Gastroesophageal sphincter (tissue), 4 donors: ENCODE results near the gene C14orf132. TPM values are rescaled to one million over a fixed set of nuclear protein-coding genes. Genes with fewer than 3 reads are reported as not detected.

Experiments used
- ATAC-seq: fragments of 150-250 bp; one replicate; pipeline ENCODE4 v1.9.1; 2016; ENCODE audit warnings: mild to moderate bottlenecking, moderate library complexity
- H3K27ac ChIP-seq, 4 donors: fragments of 200-600 bp; sonication (generic) in 3 of 4; 1 replicate in 3 of 4; 2 replicates in 1 of 4; pipeline ENCODE4 v1.5.1; 2016 to 2019
- H3K27me3 ChIP-seq: fragments of 200-600 bp; sonication (generic); one replicate; pipeline ENCODE4 v1.5.1; 2019
- H3K36me3 ChIP-seq, 2 donors: fragments of 200-600 bp; sonication (generic); one replicate each; pipeline ENCODE4 v1.5.1; 2019; ENCODE audit warnings: control low read depth in 1 of 2
- H3K4me1 ChIP-seq, 3 donors: fragments of 200-600 bp; sonication (generic); 1 replicate in 2 of 3; 2 replicates in 1 of 3; pipeline ENCODE4 v1.5.1; 2016 to 2019; ENCODE audit warnings: control low read depth in 2 of 3
- H3K4me3 ChIP-seq, 2 donors: fragments of 200-600 bp; sonication (generic); one replicate each; pipeline ENCODE4 v1.5.1; 2019; ENCODE audit warnings: mild to moderate bottlenecking in 1 of 2, moderate library complexity in 1 of 2
- H3K9me3 ChIP-seq, 3 donors: fragments of 200-600 bp; sonication (generic); one replicate each; pipeline ENCODE4 v1.5.1; 2017 to 2019; ENCODE audit warnings: control low read depth in 2 of 3
- EP300 ChIP-seq: sonication (generic); formaldehyde crosslinking; IDR thresholded peaks from one replicate; pipeline ENCODE4 v1.6.1; 2017; ENCODE audit warnings: antibody characterized with exemption, mild to moderate bottlenecking
- POLR2A ChIP-seq, 2 donors: fragments of 450-650 bp; IDR thresholded peaks; one replicate each; pipeline ENCODE4 v1.6.1; 2017; ENCODE audit warnings: antibody characterized with exemption in 2 of 2, mild to moderate bottlenecking in 2 of 2, moderate library complexity in 1 of 2
- POLR2AphosphoS5 ChIP-seq: sonication (generic); formaldehyde crosslinking; IDR thresholded peaks from one replicate; pipeline ENCODE4 v1.6.1; 2017; ENCODE audit warnings: antibody characterized with exemption
- WGBS, 2 donors: methylation state at CpG; one replicate each; pipeline ENCODE4 v1.1.5; 2018; ENCODE audit warnings: low coverage in 1 of 2; 5-methylcytosine and 5-hydroxymethylcytosine counted together
- total RNA-seq, 4 donors: library from RNA; depleted of rRNA; stranded (reverse); fragments of >200 nt; gene quantifications; one replicate each; pipeline ENCODE4 v1.1.0, GENCODE V29; 2016
- TF ChIP-seq, protein P1 (sequence below), 4 experiments: fragments of 200-600 bp in 2 of 4; fragments of 450-650 bp in 2 of 4; sonication (generic) in 1 of 4; IDR thresholded peaks; one replicate each; pipeline ENCODE4 v1.5.1; 2017 to 2019; ENCODE audit warnings: antibody characterized with exemption in 4 of 4, mild to moderate bottlenecking in 2 of 4, moderate library complexity in 2 of 4

The C14orf132 gene
- total RNA-seq, 4 donors from 2014 or later = 52.0 to 135 (median 74.6) TPM

DNA sequence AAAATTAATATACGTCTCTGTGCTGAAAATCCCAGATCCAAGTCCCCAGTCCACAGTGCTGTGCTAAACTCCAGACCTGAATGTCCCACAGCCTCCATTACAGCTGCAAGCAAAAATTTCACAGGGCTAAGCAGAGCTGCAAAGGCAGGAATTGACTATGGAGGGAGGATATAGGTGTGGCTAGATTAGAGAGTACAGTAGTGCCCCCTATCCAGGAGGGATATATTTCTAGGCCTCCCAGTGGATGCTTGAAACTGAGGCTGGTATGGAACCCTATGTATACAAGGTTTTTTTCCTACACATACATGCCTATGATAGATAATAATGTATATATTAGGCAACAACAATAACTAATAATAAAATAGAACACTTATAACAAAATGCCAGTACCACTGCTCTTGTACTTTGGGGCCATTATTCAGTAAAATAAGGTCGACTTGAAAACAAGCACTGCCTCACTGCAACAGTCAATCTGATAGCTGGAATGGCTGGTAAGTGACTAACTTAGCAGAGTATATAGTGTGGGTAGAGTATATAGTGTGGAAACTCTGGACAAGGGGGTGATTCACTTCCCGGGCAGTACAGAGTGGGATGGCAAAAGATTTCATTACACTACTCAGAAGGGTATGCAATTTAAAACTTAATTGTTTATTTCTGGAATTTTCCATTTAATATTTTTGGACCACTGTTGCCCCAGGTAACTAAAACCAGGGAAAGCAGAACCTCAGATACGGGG lies 82.7 kb downstream of the C14orf132 start:
- H3K4me3 ChIP-seq = no peak overlapping the region
- no peaks in the 10 kb centered on the region for H3K27me3 ChIP-seq
- no peak overlapping the region for H3K27ac ChIP-seq
- TF ChIP-seq POLR2A (IDR thresholded peaks at IDR 0.05) (no peak), POLR2AphosphoS5 (no peak), EP300 (no peak)
- TF ChIP-seq, protein P1, sequence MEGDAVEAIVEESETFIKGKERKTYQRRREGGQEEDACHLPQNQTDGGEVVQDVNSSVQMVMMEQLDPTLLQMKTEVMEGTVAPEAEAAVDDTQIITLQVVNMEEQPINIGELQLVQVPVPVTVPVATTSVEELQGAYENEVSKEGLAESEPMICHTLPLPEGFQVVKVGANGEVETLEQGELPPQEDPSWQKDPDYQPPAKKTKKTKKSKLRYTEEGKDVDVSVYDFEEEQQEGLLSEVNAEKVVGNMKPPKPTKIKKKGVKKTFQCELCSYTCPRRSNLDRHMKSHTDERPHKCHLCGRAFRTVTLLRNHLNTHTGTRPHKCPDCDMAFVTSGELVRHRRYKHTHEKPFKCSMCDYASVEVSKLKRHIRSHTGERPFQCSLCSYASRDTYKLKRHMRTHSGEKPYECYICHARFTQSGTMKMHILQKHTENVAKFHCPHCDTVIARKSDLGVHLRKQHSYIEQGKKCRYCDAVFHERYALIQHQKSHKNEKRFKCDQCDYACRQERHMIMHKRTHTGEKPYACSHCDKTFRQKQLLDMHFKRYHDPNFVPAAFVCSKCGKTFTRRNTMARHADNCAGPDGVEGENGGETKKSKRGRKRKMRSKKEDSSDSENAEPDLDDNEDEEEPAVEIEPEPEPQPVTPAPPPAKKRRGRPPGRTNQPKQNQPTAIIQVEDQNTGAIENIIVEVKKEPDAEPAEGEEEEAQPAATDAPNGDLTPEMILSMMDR (IDR thresholded peaks at IDR 0.05) = no peak
- no peak for ATAC-seq
- H3K4me1 ChIP-seq = peaks cover 0 to 7% (median 0%) of the 10 kb centered on the region in 3 donors
- WGBS, 2 donors = 70 to 83% methylated on average over 2 to 4 of the region's 4 CpGs
- H3K9me3 ChIP-seq = peaks cover 0 to 8% (median 0%) of the 10 kb centered on the region in 3 donors
- H3K36me3 ChIP-seq = no peaks in the 10 kb centered on the region

DNA sequence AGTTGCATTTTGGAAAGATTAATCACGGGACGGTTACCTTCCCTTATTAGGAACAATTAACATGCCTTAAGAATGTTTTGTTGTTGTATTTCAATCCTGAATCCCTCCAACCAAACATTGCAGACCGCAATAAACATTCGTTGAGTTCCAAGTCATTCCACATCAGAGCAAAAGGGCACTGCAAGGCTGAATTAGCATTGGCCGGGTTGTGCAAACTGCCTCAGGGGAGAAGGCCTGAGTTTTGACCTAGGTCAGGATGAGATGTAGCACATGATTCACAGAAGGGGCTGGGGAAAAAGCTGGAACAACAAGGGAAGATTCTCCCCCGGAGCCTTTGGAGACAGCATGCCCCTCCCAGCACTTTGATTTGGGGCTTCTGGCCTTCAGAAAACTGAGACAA lies 83.3 kb downstream of the C14orf132 start:
- no peak overlapping the region for H3K4me3 ChIP-seq
- peaks cover 0 to 5% (median 0%) of the 10 kb centered on the region in 3 donors for H3K9me3 ChIP-seq
- no peak for ATAC-seq
- H3K4me1 ChIP-seq = peaks cover 0 to 9% (median 0%) of the 10 kb centered on the region in 3 donors
- no peaks in the 10 kb centered on the region for H3K36me3 ChIP-seq
- no peak overlapping the region for H3K27ac ChIP-seq
- TF ChIP-seq, protein P1 (IDR thresholded peaks at IDR 0.05) = no peak
- TF ChIP-seq POLR2A (IDR thresholded peaks at IDR 0.05) = no peak
- 70 to 71% methylated on average over 4 to 6 of the region's 6 CpGs for WGBS, 2 donors
- H3K27me3 ChIP-seq = no peaks in the 10 kb centered on the region

DNA sequence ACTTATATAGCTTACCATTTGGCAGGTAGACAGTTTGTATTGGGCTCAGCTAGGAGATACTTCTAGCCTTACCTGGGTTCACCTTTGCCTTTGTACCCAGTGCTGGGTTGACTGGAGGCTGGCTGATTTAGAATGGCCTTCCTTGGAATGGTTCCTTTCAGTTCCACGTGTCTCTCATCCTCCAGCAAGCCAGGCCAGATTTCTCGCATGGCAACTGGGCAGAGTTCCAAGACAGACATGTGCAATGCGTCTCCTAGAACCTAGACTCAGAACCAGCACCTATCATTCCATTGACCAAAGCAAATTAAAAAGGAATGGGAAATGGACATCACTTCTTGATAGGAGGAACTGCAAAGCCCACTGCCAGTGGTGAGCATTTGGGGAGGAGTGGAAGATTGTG lies 86.4 kb downstream of the C14orf132 start:
- Histone ChIP-seq H3K4me1 (peaks cover 0 to 9% (median 0%) of the 10 kb centered on the region in 3 donors), H3K36me3 (no peaks in the 10 kb centered on the region), H3K4me3 (no peak overlapping the region), H3K9me3 (no peaks in the 10 kb centered on the region), H3K27ac (no peak overlapping the region), H3K27me3 (no peaks in the 10 kb centered on the region)
- ATAC-seq = no peak
- WGBS, 2 donors = 20% methylated on average over 2 of the region's 3 CpGs; no CpG with 5 or more reads in 1 of the 2 donors
- no peak for TF ChIP-seq POLR2A (IDR thresholded peaks at IDR 0.05)
- TF ChIP-seq POLR2AphosphoS5 = no peak
- TF ChIP-seq, protein P1 (IDR thresholded peaks at IDR 0.05) = no peak
- no peak for TF ChIP-seq EP300

DNA sequence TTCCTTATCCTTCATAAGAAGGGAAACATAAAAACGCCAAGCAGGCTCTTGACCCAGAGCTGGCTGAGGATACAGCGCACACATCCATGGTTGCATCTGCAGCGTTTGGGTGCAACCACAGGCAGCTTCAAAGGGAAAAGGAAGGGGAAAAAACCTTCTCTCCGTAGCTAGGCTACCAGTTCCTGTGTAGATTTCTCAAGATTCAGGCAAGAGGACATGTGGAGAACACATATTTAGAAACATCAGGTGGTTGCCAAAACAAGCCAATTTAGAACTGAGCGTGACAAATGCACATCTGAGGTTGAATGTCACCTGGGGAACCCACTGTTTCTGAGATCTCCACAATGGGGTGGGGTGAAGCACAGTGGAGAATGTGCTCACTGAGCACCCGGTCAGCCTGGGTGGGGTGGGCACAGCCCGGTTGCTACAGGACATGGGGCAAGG lies 87.2 kb downstream of the C14orf132 start:
- Histone ChIP-seq H3K4me3 (no peak overlapping the region), H3K9me3 (no peaks in the 10 kb centered on the region), H3K27ac (no peak overlapping the region), H3K4me1 (peaks cover 0 to 9% (median 0%) of the 10 kb centered on the region in 3 donors), H3K27me3 (no peaks in the 10 kb centered on the region), H3K36me3 (no peaks in the 10 kb centered on the region)
- ATAC-seq = peak; percentile 41
- TF ChIP-seq, protein P1 (IDR thresholded peaks at IDR 0.05) = no peak
- TF ChIP-seq POLR2A (IDR thresholded peaks at IDR 0.05) (no peak), EP300 (no peak), POLR2AphosphoS5 (no peak)
- WGBS, 2 donors = 64 to 89% methylated on average over 3 to 4 of the region's 7 CpGs

DNA sequence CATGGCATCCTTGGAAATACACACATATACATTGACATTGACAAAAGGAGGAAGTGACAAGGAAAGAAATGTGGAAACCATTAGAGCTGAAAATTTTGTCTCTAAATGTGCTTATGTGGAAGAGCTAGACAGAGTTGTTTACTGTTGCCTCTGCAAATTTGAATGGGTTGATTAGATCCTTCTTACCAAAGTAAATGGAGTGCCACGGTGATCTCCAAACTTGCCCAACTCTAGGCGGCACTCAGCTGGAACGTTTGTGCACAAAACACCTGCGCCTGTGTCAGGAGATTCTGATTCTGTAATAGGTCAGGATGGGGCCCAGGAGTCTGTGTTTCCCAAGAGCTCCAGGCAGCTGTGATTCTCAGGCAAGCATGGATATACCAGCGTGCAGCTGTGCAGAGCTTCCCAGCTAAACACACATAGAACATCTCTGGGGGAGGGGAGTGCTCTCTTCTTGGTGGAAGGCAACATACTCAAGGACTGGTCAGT lies 87.7 kb downstream of the C14orf132 start:
- 87 to 91% methylated on average over 3 to 5 of the region's 5 CpGs for WGBS, 2 donors
- TF ChIP-seq POLR2A (IDR thresholded peaks at IDR 0.05) (no peak), EP300 (no peak), POLR2AphosphoS5 (no peak)
- TF ChIP-seq, protein P1 (IDR thresholded peaks at IDR 0.05) = no peak
- H3K4me3 ChIP-seq = no peak overlapping the region
- H3K27ac ChIP-seq = no peak overlapping the region
- H3K27me3 ChIP-seq = no peaks in the 10 kb centered on the region
- ATAC-seq = no peak
- peaks cover 0 to 9% (median 0%) of the 10 kb centered on the region in 3 donors for H3K4me1 ChIP-seq
- no peaks in the 10 kb centered on the region for H3K9me3 ChIP-seq
- no peaks in the 10 kb centered on the region for H3K36me3 ChIP-seq
